22Rv1 (cell line): ENCODE data around the gene SETX.

Experiments used
- ZFX ChIP-seq: fragments of 450-650 bp; IDR thresholded peaks from 2 replicates; pipeline ENCODE4 v1.6.1; 2017; ENCODE audit warnings: antibody characterized with exemption, borderline replicate concordance
- TF ChIP-seq, protein P1 (sequence below): fragments of 450-650 bp; IDR thresholded peaks from 2 replicates; pipeline ENCODE4 v1.5.1; 2017; ENCODE audit warnings: mild to moderate bottlenecking

DNA sequence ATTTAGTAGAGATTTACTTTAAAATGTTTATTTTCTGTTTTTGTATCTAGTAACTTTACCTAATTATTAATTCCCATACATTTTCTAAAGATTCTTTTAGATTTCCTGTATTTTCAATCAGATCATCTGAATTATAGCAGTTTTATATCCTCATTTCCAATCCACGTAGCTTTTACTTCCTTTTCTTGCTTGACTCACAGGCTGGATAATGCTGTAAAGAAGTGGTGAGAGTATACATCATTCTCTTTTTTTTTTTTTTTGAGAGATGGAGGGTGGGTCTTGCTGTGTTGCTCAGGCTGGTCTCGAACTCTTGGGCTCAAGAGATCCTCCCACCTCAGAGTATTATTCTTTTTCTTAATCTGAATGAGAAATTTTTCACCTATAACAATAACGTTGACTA, 11.2 kb upstream of the SETX start:
- TF ChIP-seq, protein P1, sequence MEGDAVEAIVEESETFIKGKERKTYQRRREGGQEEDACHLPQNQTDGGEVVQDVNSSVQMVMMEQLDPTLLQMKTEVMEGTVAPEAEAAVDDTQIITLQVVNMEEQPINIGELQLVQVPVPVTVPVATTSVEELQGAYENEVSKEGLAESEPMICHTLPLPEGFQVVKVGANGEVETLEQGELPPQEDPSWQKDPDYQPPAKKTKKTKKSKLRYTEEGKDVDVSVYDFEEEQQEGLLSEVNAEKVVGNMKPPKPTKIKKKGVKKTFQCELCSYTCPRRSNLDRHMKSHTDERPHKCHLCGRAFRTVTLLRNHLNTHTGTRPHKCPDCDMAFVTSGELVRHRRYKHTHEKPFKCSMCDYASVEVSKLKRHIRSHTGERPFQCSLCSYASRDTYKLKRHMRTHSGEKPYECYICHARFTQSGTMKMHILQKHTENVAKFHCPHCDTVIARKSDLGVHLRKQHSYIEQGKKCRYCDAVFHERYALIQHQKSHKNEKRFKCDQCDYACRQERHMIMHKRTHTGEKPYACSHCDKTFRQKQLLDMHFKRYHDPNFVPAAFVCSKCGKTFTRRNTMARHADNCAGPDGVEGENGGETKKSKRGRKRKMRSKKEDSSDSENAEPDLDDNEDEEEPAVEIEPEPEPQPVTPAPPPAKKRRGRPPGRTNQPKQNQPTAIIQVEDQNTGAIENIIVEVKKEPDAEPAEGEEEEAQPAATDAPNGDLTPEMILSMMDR: no peak
- no peak for TF ChIP-seq ZFX
